GM21515 (cell line): ENCODE results near the gene LACTB.
A peak's percentile ranks its signal among the peaks of the same experiment; 100 is the strongest.

Experiments
- ATAC-seq: cut with Tn5 transposase; IDR thresholded peaks from one replicate; pipeline ENCODE4 v1.9.1; 2021; ENCODE audit not compliant: unreplicated experiment

LACTB gene

GRCh38 chr15:63166219-63166618, 44.6 kb downstream of the LACTB start:
- no peak for ATAC-seq

DNA sequence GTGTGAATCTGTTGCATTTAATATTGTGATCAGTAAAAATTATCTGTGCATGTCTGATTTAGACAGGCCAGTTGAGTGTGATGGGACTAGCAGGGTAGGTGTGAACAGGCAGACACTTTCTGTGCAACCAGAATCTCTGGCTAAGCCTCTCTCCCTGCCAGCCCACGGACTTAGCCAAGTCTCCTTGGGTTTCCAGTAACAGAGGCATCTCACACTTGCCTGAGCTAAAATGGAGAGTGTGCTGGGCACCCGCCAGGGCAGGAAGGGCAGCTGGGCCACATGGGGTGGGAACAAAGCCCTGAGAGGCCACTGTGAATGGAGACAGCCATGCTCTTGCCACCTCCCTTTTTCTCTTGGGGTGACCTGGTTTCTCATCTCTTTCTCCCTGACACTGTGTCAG, 48.1 kb downstream of the LACTB start:
- ATAC-seq, result no peak

- no peak for ATAC-seq
Observed at GRCh38 chr15:63172376-63172775, 50.7 kb downstream of the LACTB start.

- ATAC-seq, result no peak
Observed at GRCh38 chr15:63172851-63173451, 51.3 kb downstream of the LACTB start.

GRCh38 chr15:63176302-63176701, 54.6 kb downstream of the LACTB start:
- ATAC-seq, result no peak

- ATAC-seq, result no peak
Observed at GRCh38 chr15:63178034-63178433, 56.4 kb downstream of the LACTB start.

DNA sequence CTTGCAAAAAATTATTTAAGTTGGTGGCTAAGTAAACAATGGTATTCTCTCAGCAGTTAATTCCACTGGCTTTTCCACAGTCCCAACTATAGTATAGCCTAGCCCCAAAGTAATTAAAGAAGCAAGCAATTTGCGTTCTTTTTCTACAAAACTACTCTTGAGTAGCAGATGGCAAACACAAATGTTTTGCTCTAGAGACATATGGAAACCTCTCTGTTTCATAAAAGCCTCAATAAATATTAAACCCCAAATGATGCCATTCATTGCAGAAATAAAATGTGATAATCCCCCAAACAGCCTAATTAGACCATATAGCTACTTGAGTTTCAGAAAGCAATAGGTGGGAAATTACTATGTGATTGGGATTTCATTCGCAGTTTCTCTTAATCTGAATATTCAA, 59.1 kb downstream of the LACTB start:
- no peak for ATAC-seq

GRCh38 chr15:63181648-63182047, 60.0 kb downstream of the LACTB start:
- ATAC-seq, result no peak

DNA sequence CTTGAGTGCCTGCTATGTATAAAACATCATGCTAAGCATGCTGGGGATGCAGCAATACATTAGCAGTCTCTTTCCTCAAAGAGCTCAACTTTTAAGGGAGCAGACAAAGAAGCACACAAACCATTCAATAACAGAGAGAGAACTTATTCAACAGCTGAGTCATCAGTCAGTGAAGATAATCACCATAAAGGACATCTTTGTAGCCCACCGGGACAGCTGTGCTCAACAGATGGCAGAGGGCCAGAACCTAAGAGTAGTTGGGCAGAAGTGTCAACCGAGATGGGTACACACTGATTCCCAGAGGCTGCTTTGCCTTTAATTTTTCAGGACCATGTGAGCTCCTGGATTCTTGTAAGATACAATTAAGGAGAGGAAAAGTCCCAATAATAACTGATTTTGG, 63.5 kb downstream of the LACTB start:
- ATAC-seq, result no peak

GRCh38 chr15:63186065-63186464, 64.4 kb downstream of the LACTB start:
- ATAC-seq, result no peak

- no peak for ATAC-seq
Observed at GRCh38 chr15:63187589-63188226, 66.0 kb downstream of the LACTB start.

DNA sequence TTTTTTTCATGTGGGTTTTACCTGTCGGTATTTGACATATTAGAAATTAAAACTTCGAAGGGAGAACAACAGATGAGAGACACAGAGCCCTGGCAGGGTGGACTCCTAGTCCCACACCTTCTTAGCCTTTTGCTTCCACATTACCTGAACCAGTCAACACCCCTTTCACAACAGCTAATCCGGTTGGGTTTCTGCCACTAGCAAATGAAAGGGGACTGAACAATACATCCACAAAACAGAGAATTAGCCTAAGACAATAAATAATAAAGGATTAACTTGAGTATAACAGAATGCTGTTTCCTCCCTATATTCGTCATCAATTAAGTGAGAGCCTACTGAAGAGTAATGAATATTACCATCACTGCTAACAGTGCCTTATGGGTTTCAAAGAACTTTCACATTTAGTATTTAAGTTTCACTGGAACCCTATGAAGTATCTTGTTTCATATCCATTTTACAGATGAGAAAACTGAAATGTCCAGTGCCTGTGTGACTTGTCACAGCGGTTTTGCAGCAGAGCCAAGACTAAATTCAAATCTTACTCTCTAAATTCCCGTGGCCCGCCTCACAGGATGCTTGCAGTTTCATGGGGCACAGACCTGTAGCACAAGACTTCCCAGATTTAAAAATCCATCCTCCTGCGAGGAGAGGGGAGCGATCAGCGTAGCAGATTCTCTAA, 66.7 kb downstream of the LACTB start:
- ATAC-seq, result no peak

- peak; percentile 73 for ATAC-seq
Observed at GRCh38 chr15:63188926-63189871, 67.5 kb downstream of the LACTB start, which contains the start of gene RAB8B. Gene RAB8B, plus strand, starts transcription at chr15:63189606. Its CDS starts 19 bp downstream, at chr15:63189625.

GRCh38 chr15:63189941-63190768, 68.5 kb downstream of the LACTB start:
- ATAC-seq, result no peak

- ATAC-seq, result no peak
Observed at GRCh38 chr15:63190769-63191649, 69.3 kb downstream of the LACTB start.
